DND-41 (cell line): ENCODE measurements around the gene AKNA.

ENCODE experiments used
- ATAC-seq: fragments of 200-7000 bp; cut with Tn5 transposase; 3 replicates; pipeline ENCODE4 v1.9.1; 2021; ENCODE audit warnings: low read depth; ENCODE audit not compliant: insufficient read depth
- DNase-seq: peaks from one replicate; pipeline ENCODE4 v3.0.0-alpha.2; 2020
- H2AFZ ChIP-seq: 2 replicates; pipeline ENCODE4 v1.6.0; 2012; ENCODE audit warnings: low read depth, low read length
- H3K27ac ChIP-seq: 2 replicates; pipeline ENCODE4 v1.5.1; 2012; ENCODE audit warnings: low read length, inconsistent platforms
- H3K27me3 ChIP-seq: fragments of 200-600 bp; sonication (generic); 2 replicates; pipeline ENCODE4 v1.6.0; 2012; ENCODE audit warnings: low read length, mild to moderate bottlenecking, inconsistent platforms; ENCODE audit not compliant: insufficient read depth, poor library complexity
- H3K36me3 ChIP-seq: 2 replicates; pipeline ENCODE4 v1.5.1; 2012; ENCODE audit warnings: low read length, inconsistent platforms; ENCODE audit not compliant: insufficient read depth
- H3K4me1 ChIP-seq: 2 replicates; pipeline ENCODE4 v1.5.1; 2012; ENCODE audit warnings: mild to moderate bottlenecking, low read length; ENCODE audit not compliant: insufficient read depth
- H3K4me2 ChIP-seq: 2 replicates; pipeline ENCODE4 v1.6.0; 2012; ENCODE audit warnings: mild to moderate bottlenecking, moderate library complexity, low read length, inconsistent platforms; ENCODE audit not compliant: insufficient read depth
- H3K4me3 ChIP-seq, 2 experiments: fragments of 200-600 bp in 1 of 2; shearing (Covaris generic) in 1 of 2; 2 replicates each; pipeline ENCODE4 v1.5.1; 2012 to 2016; ENCODE audit warnings: inconsistent platforms in 2 of 2, low read length in 2 of 2, mild to moderate bottlenecking in 2 of 2, low read depth in 1 of 2, moderate library complexity in 1 of 2
- H3K79me2 ChIP-seq: 2 replicates; pipeline ENCODE4 v1.6.0; 2012; ENCODE audit warnings: low read length, inconsistent platforms; ENCODE audit not compliant: insufficient read depth
- H3K9ac ChIP-seq: 2 replicates; pipeline ENCODE4 v1.6.0; 2012; ENCODE audit warnings: low read depth, mild to moderate bottlenecking, inconsistent platforms, low read length, moderate library complexity
- H3K9me3 ChIP-seq: 2 replicates; pipeline ENCODE4 v1.5.1; 2012; ENCODE audit warnings: low read length, moderate library complexity, mild to moderate bottlenecking, inconsistent platforms; ENCODE audit not compliant: insufficient read depth, severe bottlenecking
- H4K20me1 ChIP-seq: 2 replicates; pipeline ENCODE4 v1.6.0; 2012; ENCODE audit warnings: low read length; ENCODE audit not compliant: insufficient read depth
- CTCF ChIP-seq: IDR thresholded peaks from 2 replicates; pipeline ENCODE4 v1.5.1; 2012; ENCODE audit warnings: borderline replicate concordance, low read length, moderate library complexity, mild to moderate bottlenecking; ENCODE audit not compliant: poor library complexity, severe bottlenecking; ENCODE audit errors: extremely low read depth
- EZH2 ChIP-seq: IDR thresholded peaks from 3 replicates; pipeline ENCODE4 v1.6.1; 2012; ENCODE audit warnings: borderline replicate concordance, low read depth, mild to moderate bottlenecking, moderate library complexity, low read length, inconsistent platforms; ENCODE audit not compliant: severe bottlenecking

Gene AKNA

GRCh38 chr9:114289571-114290481 lies 98.0 kb downstream of the AKNA start:
- no peak overlapping the region for H3K4me2 ChIP-seq
- H3K4me3 ChIP-seq, result no peak overlapping the region
- H3K36me3 ChIP-seq, result no peaks in the 10 kb centered on the region
- H4K20me1 ChIP-seq, result no peaks in the 10 kb centered on the region
- H2AFZ ChIP-seq, result no peak overlapping the region
- no peaks in the 10 kb centered on the region for H3K27me3 ChIP-seq
- peaks cover 4% of the 10 kb centered on the region for H3K9me3 ChIP-seq
- H3K79me2 ChIP-seq, result no peaks in the 10 kb centered on the region
- TF ChIP-seq CTCF (no peak), EZH2 (no peak)
- no peaks in the 10 kb centered on the region for H3K4me1 ChIP-seq
- H3K27ac ChIP-seq, result no peak overlapping the region
- DNase-seq (no peak), ATAC-seq (no peak)
- H3K9ac ChIP-seq, result no peak overlapping the region

- no peak overlapping the region for H3K4me3 ChIP-seq
- ATAC-seq (no peak), DNase-seq (no peak)
- H3K9me3 ChIP-seq, result no peaks in the 10 kb centered on the region
- no peak overlapping the region for H2AFZ ChIP-seq
- no peaks in the 10 kb centered on the region for H3K27me3 ChIP-seq
- H3K27ac ChIP-seq, result no peak overlapping the region
- H3K4me2 ChIP-seq, result no peak overlapping the region
- H4K20me1 ChIP-seq, result no peaks in the 10 kb centered on the region
- H3K36me3 ChIP-seq, result no peaks in the 10 kb centered on the region
- no peaks in the 10 kb centered on the region for H3K79me2 ChIP-seq
- H3K4me1 ChIP-seq, result no peaks in the 10 kb centered on the region
- H3K9ac ChIP-seq, result no peak overlapping the region
- no peak for TF ChIP-seq CTCF
- TF ChIP-seq EZH2, result no peak
Measured at GRCh38 chr9:114289106-114289505, 98.7 kb downstream of the AKNA start.

GRCh38 chr9:114288193-114289091 lies 99.3 kb downstream of the AKNA start:
- H3K27ac ChIP-seq, result no peak overlapping the region
- H4K20me1 ChIP-seq, result no peaks in the 10 kb centered on the region
- no peaks in the 10 kb centered on the region for H3K4me1 ChIP-seq
- no peak overlapping the region for H2AFZ ChIP-seq
- no peak overlapping the region for H3K9ac ChIP-seq
- no peak overlapping the region for H3K4me2 ChIP-seq
- no peaks in the 10 kb centered on the region for H3K27me3 ChIP-seq
- H3K4me3 ChIP-seq, result no peak overlapping the region
- no peak for ATAC-seq
- H3K79me2 ChIP-seq, result no peaks in the 10 kb centered on the region
- no peaks in the 10 kb centered on the region for H3K9me3 ChIP-seq
- TF ChIP-seq EZH2 (no peak), CTCF (no peak)
- H3K36me3 ChIP-seq, result no peaks in the 10 kb centered on the region
- DNase-seq, result no peak
